HepG2 (cell line): ENCODE data around the gene ZNF66.

ENCODE experiments used
- CTCF ChIP-seq: sonication (generic); formaldehyde crosslinking; IDR thresholded peaks from 2 replicates; pipeline ENCODE4 v1.5.0; 2020; ENCODE audit warnings: mild to moderate bottlenecking, missing genetic modification reagents, moderate library complexity
- EP300 ChIP-seq, 3 experiments: sonication (generic) in 1 of 3; formaldehyde crosslinking in 1 of 3; IDR thresholded peaks; 2 replicates each; pipeline versions ENCODE4 v1.5.1 to v1.6.1; 2011 to 2020; ENCODE audit warnings: low read depth in 2 of 3, low read length in 2 of 3, borderline replicate concordance in 1 of 3, improper control_type of control experiment in 1 of 3, mild to moderate bottlenecking in 1 of 3, missing genetic modification reagents in 1 of 3, moderate library complexity in 1 of 3
- HCFC1 ChIP-seq: fragments of 150-350 bp; IDR thresholded peaks from 2 replicates; pipeline ENCODE4 v1.6.1; 2014; ENCODE audit warnings: low read depth, low read length
- MLX ChIP-seq: IDR thresholded peaks from 2 replicates; pipeline ENCODE4 v1.6.1; 2016
- NCOA1 ChIP-seq: sonication (generic); formaldehyde crosslinking; IDR thresholded peaks from 2 replicates; pipeline ENCODE4 v1.9.0; 2021; ENCODE audit warnings: missing genetic modification reagents
- RAD21 ChIP-seq: fragments of 450-650 bp; formaldehyde crosslinking; IDR thresholded peaks from 2 replicates; pipeline ENCODE4 v1.5.0; 2020; ENCODE audit warnings: mild to moderate bottlenecking
- SMAD9 ChIP-seq: sonication (generic); formaldehyde crosslinking; IDR thresholded peaks from 2 replicates; pipeline ENCODE4 v1.5.1; 2020; ENCODE audit warnings: mild to moderate bottlenecking, missing genetic modification reagents
- SUZ12 ChIP-seq: fragments of 150-350 bp; IDR thresholded peaks from 2 replicates; pipeline ENCODE4 v1.6.1; 2014; ENCODE audit warnings: low read depth, low read length
- USF2 ChIP-seq, 2 experiments: sonication (generic) in 1 of 2; formaldehyde crosslinking in 1 of 2; IDR thresholded peaks; 2 replicates each; pipeline versions ENCODE4 v1.5.1 to v1.6.1; 2011 to 2020; ENCODE audit warnings: borderline replicate concordance in 1 of 2, low read depth in 1 of 2, low read length in 1 of 2, mild to moderate bottlenecking in 1 of 2, missing genetic modification reagents in 1 of 2, moderate library complexity in 1 of 2
- ZNF264 ChIP-seq: sonication (generic); formaldehyde crosslinking; IDR thresholded peaks from 2 replicates; pipeline ENCODE4 v1.4.0; 2020; ENCODE audit warnings: missing genetic modification reagents
- ZNF513 ChIP-seq: sonication (generic); formaldehyde crosslinking; conservative IDR thresholded peaks from 2 replicates; pipeline ENCODE4 v1.5.0; 2020; ENCODE audit warnings: missing genetic modification reagents
- ZNF616 ChIP-seq: sonication (generic); formaldehyde crosslinking; IDR thresholded peaks from 2 replicates; pipeline ENCODE4 v1.5.0; 2020; ENCODE audit warnings: low read depth, mild to moderate bottlenecking, missing genetic modification reagents

GRCh38 chr19:20840371-20840770 lies 64.3 kb downstream of the ZNF66 start:
- TF ChIP-seq NCOA1 (CRISPR knock-in tag) (no peak), SUZ12 (no peak), CTCF (CRISPR knock-in tag) (no peak), RAD21 (CRISPR knock-in tag) (no peak), EP300 (IDR thresholded peaks at IDR 0.05; ENCODE audit: low read depth in 2 of 2, low read length in 2 of 2) (no peak), EP300 (CRISPR knock-in tag; IDR thresholded peaks at IDR 0.05; ENCODE audit: borderline replicate concordance) (no peak), SMAD9 (CRISPR knock-in tag) (no peak), MLX (CRISPR knock-in tag) (no peak), HCFC1 (no peak), ZNF264 (no peak), ZNF513 (CRISPR knock-in tag) (no peak), USF2 (IDR thresholded peaks at IDR 0.05; ENCODE audit: low read depth, low read length) (no peak), USF2 (CRISPR knock-in tag; IDR thresholded peaks at IDR 0.05; ENCODE audit: borderline replicate concordance) (no peak), ZNF616 (CRISPR knock-in tag) (no peak)
